Body of pancreas (tissue), 4 donors: ENCODE data around the gene MOSMO. TPM values are rescaled to one million over a fixed set of nuclear protein-coding genes. Genes with fewer than 3 reads are reported as not detected.
A peak's percentile ranks its signal among the peaks of the same experiment; 100 is the strongest.
"Not testable (repeated sequence)": the region's sequence is repeated elsewhere in the genome, so short reads cannot be mapped to it uniquely, and the experiment has no call there.

Source experiments
- ATAC-seq: fragments of 150-250 bp; one replicate; pipeline ENCODE4 v1.9.1; 2016
- DNase-seq, 4 donors: peaks; one replicate each; pipeline ENCODE4 v3.0.0-alpha.2; 2019
- H3K27ac ChIP-seq, 4 donors: fragments of 200-600 bp; sonication (generic); 1 replicate in 3 of 4; 2 replicates in 1 of 4; pipeline versions ENCODE4 v1.5.1 to v1.6.1; 2016 to 2019; ENCODE audit warnings: mild to moderate bottlenecking in 1 of 4, mixed read lengths in 1 of 4, moderate library complexity in 1 of 4
- H3K27me3 ChIP-seq, 2 donors: fragments of 200-600 bp; sonication (generic); one replicate each; pipeline ENCODE4 v1.6.0; 2016; ENCODE audit warnings: mild to moderate bottlenecking in 1 of 2
- H3K36me3 ChIP-seq, 2 donors: fragments of 200-600 bp; sonication (generic); replicated peaks in 1 of 2; 2 replicates each; pipeline ENCODE4 v1.5.1; 2016; ENCODE audit warnings: low read depth in 2 of 2; ENCODE audit not compliant: insufficient read depth in 1 of 2
- H3K4me1 ChIP-seq: fragments of 200-600 bp; sonication (generic); one replicate; pipeline ENCODE4 v1.6.0; 2016
- H3K4me3 ChIP-seq, 2 donors: fragments of 200-600 bp; sonication (generic); 1 replicate in 1 of 2; 2 replicates in 1 of 2; pipeline ENCODE4 v1.5.1; 2016 to 2019
- H3K9me3 ChIP-seq, 3 donors: fragments of 200-600 bp; sonication (generic); 1 replicate in 2 of 3; 2 replicates in 1 of 3; pipeline ENCODE4 v1.5.1; 2016
- POLR2A ChIP-seq, 3 donors: fragments of 450-650 bp; IDR thresholded peaks; one replicate each; pipeline ENCODE4 v1.6.1; 2016; ENCODE audit warnings: antibody characterized with exemption in 3 of 3, mild to moderate bottlenecking in 2 of 3
- WGBS, 2 donors: methylation state at CpG; one replicate each; pipeline ENCODE4 v1.1.5; 2017; 5-methylcytosine and 5-hydroxymethylcytosine counted together
- intact Hi-C: fragments of 100-400 bp; cut with DNase I; formaldehyde crosslinking; loops from one replicate; pipeline ENCODE4 v1.15.1; 2023
- total RNA-seq, 2 donors: library from RNA; depleted of rRNA; stranded (reverse); fragments of >200 nt; gene quantifications; one replicate each; pipeline ENCODE4 v1.1.0, GENCODE V29; 2016
- TF ChIP-seq, protein P1 (sequence below), 7 experiments: fragments of 450-650 bp in 4 of 7; fragments of 200-600 bp in 3 of 7; sonication (generic) in 3 of 7; IDR thresholded peaks; one replicate each; pipeline ENCODE4 v1.5.1; 2016 to 2019; ENCODE audit warnings: antibody characterized with exemption in 7 of 7

The MOSMO gene
- total RNA-seq, 2 donors from 2014 or later: 3.6 to 13.2 TPM

DNA sequence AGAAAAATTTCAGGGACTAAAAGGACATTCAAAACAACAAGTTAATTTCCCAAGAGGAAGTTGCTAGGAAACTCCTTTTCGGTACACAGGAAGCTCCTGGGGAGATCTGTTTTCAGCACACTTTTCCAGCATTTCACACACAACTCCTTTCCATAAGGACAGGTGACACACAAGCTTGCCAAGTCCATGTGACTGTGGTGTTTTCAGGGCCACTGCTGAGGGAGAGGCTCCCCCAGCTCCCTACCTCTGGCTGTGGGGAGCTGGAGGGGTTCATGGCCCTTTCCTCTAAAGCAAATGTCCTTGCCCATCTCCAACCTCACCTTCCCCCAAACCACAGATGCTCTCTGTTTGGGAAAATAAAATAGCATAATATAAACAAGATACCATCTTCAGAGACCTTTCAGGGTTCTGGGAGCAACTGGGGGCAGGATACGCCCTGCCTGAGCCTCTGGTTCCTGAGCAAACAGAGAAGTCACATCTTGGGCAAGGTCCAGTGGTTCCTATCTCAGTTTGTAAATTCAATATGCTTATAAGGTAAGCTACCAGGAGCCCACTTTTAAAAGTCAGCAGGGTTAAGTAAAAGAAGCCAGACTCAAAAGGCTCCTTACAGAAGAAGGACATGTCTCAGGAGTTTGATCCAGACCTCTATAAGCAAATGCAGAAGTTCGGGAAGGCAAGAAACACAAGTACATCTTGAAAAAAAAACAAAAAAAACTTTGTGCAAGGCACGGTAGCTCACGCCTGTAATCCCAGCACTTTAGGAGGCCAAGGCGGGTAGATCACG, 10.0 kb upstream of the MOSMO start:
- no peaks in the 10 kb centered on the region for H3K27me3 ChIP-seq
- TF ChIP-seq, protein P1, sequence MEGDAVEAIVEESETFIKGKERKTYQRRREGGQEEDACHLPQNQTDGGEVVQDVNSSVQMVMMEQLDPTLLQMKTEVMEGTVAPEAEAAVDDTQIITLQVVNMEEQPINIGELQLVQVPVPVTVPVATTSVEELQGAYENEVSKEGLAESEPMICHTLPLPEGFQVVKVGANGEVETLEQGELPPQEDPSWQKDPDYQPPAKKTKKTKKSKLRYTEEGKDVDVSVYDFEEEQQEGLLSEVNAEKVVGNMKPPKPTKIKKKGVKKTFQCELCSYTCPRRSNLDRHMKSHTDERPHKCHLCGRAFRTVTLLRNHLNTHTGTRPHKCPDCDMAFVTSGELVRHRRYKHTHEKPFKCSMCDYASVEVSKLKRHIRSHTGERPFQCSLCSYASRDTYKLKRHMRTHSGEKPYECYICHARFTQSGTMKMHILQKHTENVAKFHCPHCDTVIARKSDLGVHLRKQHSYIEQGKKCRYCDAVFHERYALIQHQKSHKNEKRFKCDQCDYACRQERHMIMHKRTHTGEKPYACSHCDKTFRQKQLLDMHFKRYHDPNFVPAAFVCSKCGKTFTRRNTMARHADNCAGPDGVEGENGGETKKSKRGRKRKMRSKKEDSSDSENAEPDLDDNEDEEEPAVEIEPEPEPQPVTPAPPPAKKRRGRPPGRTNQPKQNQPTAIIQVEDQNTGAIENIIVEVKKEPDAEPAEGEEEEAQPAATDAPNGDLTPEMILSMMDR (IDR thresholded peaks at IDR 0.05): no peak
- no peak for TF ChIP-seq POLR2A (IDR thresholded peaks at IDR 0.05)
- ATAC-seq (no peak), DNase-seq (no peak)
- intact Hi-C loops: no loop called here
- 80 to 83% methylated on average over 7 of the region's 7 CpGs for WGBS, 2 donors
- no peaks in the 10 kb centered on the region for H3K36me3 ChIP-seq
- no peak overlapping the region for H3K4me3 ChIP-seq
- H3K4me1 ChIP-seq: peaks cover 7% of the 10 kb centered on the region
- H3K9me3 ChIP-seq: no peaks in the 10 kb centered on the region
- H3K27ac ChIP-seq: no peak overlapping the region

DNA sequence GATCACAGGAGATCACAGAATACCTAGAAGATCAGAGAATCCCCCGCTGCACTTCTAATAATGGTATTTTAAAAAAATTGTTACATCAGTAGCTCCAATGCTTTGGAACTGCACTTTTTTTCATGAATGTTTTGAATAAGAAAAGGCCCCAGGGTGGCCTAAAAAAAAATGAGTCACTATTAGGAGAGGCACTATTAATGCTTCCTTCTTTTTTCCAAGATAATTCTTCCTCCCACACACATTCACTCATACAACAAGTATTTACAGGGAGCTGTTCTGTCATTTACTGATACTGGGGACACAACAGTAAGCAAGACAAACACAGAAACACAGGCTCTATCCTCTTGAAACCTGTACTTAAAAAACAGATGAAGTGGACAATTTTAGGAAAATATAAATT, 6.3 kb upstream of the MOSMO start:
- DNase-seq (no peak), ATAC-seq (peak; percentile 53)
- no peak overlapping the region for H3K27ac ChIP-seq
- intact Hi-C loops: loop anchor here (5.0 to 10.0 kb wide), 2 partner anchors 186 to 303 kb away; no protein-coding TSS in a partner anchor
- H3K36me3 ChIP-seq: no peaks in the 10 kb centered on the region
- WGBS, 2 donors: 22 to 29% methylated on average over 1 of the region's 1 CpG
- peaks cover 7% of the 10 kb centered on the region for H3K4me1 ChIP-seq
- H3K4me3 ChIP-seq: no peak overlapping the region
- no peaks in the 10 kb centered on the region for H3K9me3 ChIP-seq
- TF ChIP-seq POLR2A (IDR thresholded peaks at IDR 0.05): no peak
- TF ChIP-seq, protein P1 (IDR thresholded peaks at IDR 0.05): no peak
- H3K27me3 ChIP-seq: no peaks in the 10 kb centered on the region

DNA sequence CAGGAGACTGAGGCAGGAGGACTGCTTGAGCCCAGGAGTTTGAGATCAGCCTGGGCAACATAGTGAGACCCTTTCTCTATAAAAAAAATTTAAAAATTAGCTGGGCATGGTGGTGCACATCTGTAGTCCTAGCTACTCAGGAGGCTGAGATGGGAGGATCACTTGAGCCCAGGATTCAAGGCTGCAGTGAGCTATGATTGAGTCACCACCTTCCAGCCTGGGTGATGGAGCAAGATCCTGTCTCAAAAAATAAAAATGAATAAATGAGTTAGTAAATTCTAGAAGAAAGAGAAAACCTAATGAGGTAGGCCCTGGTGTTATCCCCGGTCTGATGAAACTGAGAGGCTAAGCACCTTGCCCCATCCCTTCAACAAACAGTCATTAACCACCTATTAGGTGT, 5.9 kb upstream of the MOSMO start:
- intact Hi-C loops: loop anchor here (5.0 to 10.0 kb wide), 2 partner anchors 185 to 303 kb away; no protein-coding TSS in a partner anchor
- H3K9me3 ChIP-seq, H3K36me3 ChIP-seq, H3K27ac ChIP-seq, H3K27me3 ChIP-seq, ATAC-seq, H3K4me3 ChIP-seq, DNase-seq: not testable (repeated sequence)
- 72 to 88% methylated on average over 1 of the region's 1 CpG for WGBS, 2 donors
- H3K4me1 ChIP-seq: peaks cover 10% of the 10 kb centered on the region

DNA sequence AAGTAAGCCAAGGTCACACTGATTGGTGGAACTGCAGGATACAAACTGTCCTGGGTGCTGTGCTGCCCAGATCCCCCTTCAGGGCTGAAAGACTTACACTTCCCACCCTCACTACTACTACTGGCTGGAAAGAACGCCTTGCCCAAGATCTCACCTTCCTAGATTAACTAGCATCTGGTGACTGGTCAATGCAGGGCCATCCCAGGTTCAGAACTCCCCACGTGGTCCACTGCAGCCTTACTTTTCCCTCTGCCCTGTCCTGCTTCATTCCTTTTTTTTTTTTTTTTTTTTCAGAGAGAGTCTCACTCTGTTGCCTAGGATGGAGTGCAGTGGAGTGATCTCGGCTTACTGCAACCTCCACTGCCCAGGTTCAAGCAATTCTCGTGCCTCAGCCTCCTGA, 4.7 kb upstream of the MOSMO start:
- WGBS, 2 donors: 58 to 64% methylated on average over 4 of the region's 4 CpGs

DNA sequence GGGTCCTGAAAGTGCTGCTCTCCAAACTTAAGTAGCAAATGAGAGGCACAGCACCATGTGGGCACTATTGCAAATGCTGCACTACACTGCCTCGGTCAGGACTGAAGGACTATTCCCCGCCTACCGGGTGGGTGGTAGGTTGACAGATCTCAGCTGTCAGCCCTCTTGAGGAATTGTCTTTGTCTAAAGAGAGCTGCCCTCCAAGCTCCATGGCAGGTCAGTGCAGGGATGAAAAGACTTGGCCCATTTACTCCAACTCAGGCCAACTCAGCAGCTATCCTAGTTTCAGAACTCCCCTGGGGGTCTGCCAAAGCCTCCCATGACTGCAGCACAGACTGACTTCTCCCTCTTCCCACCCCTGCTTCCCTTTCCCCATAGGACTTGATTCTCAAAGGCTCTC, 3.6 kb upstream of the MOSMO start:
- TF ChIP-seq, protein P1 (IDR thresholded peaks at IDR 0.05): no peak
- TF ChIP-seq POLR2A (IDR thresholded peaks at IDR 0.05): no peak
- H3K27me3 ChIP-seq: no peaks in the 10 kb centered on the region
- intact Hi-C loops: loop anchor here (5.0 to 10.0 kb wide), 2 partner anchors 183 to 300 kb away; no protein-coding TSS in a partner anchor
- no peak for DNase-seq
- H3K4me3 ChIP-seq: no peak overlapping the region
- no peak for ATAC-seq
- H3K9me3 ChIP-seq: no peaks in the 10 kb centered on the region
- H3K27ac ChIP-seq: no peak overlapping the region
- H3K4me1 ChIP-seq: peaks cover 21% of the 10 kb centered on the region
- WGBS, 2 donors: 54 to 74% methylated on average over 3 of the region's 3 CpGs
- no peaks in the 10 kb centered on the region for H3K36me3 ChIP-seq

More for the DNA sequence above, 4.7 kb upstream of the MOSMO start:
- no peak for DNase-seq
- no peak overlapping the region for H3K27ac ChIP-seq
- intact Hi-C loops: loop anchor here (5.0 to 10.0 kb wide), 2 partner anchors 184 to 302 kb away; no protein-coding TSS in a partner anchor
- no peaks in the 10 kb centered on the region for H3K27me3 ChIP-seq
- ATAC-seq: no peak
- H3K36me3 ChIP-seq: no peaks in the 10 kb centered on the region
- TF ChIP-seq POLR2A (IDR thresholded peaks at IDR 0.05): no peak
- TF ChIP-seq, protein P1 (IDR thresholded peaks at IDR 0.05): no peak
- no peak overlapping the region for H3K4me3 ChIP-seq
- peaks cover 14% of the 10 kb centered on the region for H3K4me1 ChIP-seq
- H3K9me3 ChIP-seq: no peaks in the 10 kb centered on the region
